Effector CD8-positive, alpha-beta T cell (primary cell): ENCODE data around the gene CCDC15.

ENCODE experiments used
- DNase-seq: peaks from one replicate; lab custom pipeline; 2025; lab: John Stamatoyannopoulos, UW
- total RNA-seq, 4 experiments: gene quantifications; one replicate each; lab custom pipeline; 2026; lab: John Stamatoyannopoulos, UW

Gene CCDC15
- total RNA-seq, result 5.5 to 7.9 (median 7.5) reads per million in 4 experiments

- peak; percentile 92 for DNase-seq
Measured at GRCh38 chr11:124953753-124954589, at the start of gene CCDC15. Gene CCDC15 (plus strand): TSS chr11:124954202. CDS start chr11:124954733, 531 bp downstream.

- no peak for DNase-seq
Measured at GRCh38 chr11:124915541-124916369, 38.2 kb upstream of the CCDC15 start.

- no peak for DNase-seq
Measured at GRCh38 chr11:124916370-124916710, 37.7 kb upstream of the CCDC15 start.

- DNase-seq, result no peak
Measured at GRCh38 chr11:124917115-124917637, 36.8 kb upstream of the CCDC15 start.

- DNase-seq, result no peak
Measured at GRCh38 chr11:124918950-124919349, 35.1 kb upstream of the CCDC15 start, which contains the start of gene HEPN1. Gene HEPN1 (plus strand): TSS chr11:124919250.

GRCh38 chr11:124919898-124920297 is 34.1 kb upstream of the CCDC15 start:
- no peak for DNase-seq

- no peak for DNase-seq
Measured at GRCh38 chr11:124920356-124920755, 33.6 kb upstream of the CCDC15 start.

GRCh38 chr11:124920870-124921609 is 33.0 kb upstream of the CCDC15 start:
- peak; percentile 73 for DNase-seq

- DNase-seq, result no peak
Measured at GRCh38 chr11:124922831-124923230, 31.2 kb upstream of the CCDC15 start.

GRCh38 chr11:124923296-124923695 is 30.7 kb upstream of the CCDC15 start:
- DNase-seq, result no peak

- no peak for DNase-seq
Measured at GRCh38 chr11:124928942-124929665, 24.9 kb upstream of the CCDC15 start.

GRCh38 chr11:124930799-124931198 is 23.2 kb upstream of the CCDC15 start:
- DNase-seq, result no peak

GRCh38 chr11:124934862-124935547 is 19.0 kb upstream of the CCDC15 start:
- no peak for DNase-seq

GRCh38 chr11:124935548-124936514 is 18.2 kb upstream of the CCDC15 start, which contains the start of gene HEPACAM:
Gene HEPACAM (minus strand): TSS chr11:124936047. CDS start chr11:124936006, 41 bp downstream.
- no peak for DNase-seq

- no peak for DNase-seq
Measured at GRCh38 chr11:124937336-124937935, 16.6 kb upstream of the CCDC15 start.

- no peak for DNase-seq
Measured at GRCh38 chr11:124938206-124938765, 15.7 kb upstream of the CCDC15 start.

GRCh38 chr11:124938970-124939369 is 15.0 kb upstream of the CCDC15 start:
- DNase-seq, result no peak

- DNase-seq, result no peak
Measured at GRCh38 chr11:124941703-124942102, 12.3 kb upstream of the CCDC15 start.
